Dermis blood vessel endothelial cell (primary cell): ENCODE results near the gene CCDC86. TPM values are rescaled to one million over a fixed set of nuclear protein-coding genes. Genes with fewer than 3 reads are reported as not detected.

Experiments used
- DNase-seq: peaks from one replicate; pipeline ENCODE4 v3.0.0; 2010
- total RNA-seq: library from RNA; depleted of rRNA; stranded (reverse); fragments of >200 nt; gene quantifications from 2 replicates; pipeline ENCODE4 v1.2.3, GENCODE V29; 2014

The CCDC86 gene
- total RNA-seq, 1 donor from 2014 or later: 14.0 TPM

- DNase-seq: no peak
Measured at GRCh38 chr11:60852982-60853950, 11.4 kb downstream of the CCDC86 start.

DNA sequence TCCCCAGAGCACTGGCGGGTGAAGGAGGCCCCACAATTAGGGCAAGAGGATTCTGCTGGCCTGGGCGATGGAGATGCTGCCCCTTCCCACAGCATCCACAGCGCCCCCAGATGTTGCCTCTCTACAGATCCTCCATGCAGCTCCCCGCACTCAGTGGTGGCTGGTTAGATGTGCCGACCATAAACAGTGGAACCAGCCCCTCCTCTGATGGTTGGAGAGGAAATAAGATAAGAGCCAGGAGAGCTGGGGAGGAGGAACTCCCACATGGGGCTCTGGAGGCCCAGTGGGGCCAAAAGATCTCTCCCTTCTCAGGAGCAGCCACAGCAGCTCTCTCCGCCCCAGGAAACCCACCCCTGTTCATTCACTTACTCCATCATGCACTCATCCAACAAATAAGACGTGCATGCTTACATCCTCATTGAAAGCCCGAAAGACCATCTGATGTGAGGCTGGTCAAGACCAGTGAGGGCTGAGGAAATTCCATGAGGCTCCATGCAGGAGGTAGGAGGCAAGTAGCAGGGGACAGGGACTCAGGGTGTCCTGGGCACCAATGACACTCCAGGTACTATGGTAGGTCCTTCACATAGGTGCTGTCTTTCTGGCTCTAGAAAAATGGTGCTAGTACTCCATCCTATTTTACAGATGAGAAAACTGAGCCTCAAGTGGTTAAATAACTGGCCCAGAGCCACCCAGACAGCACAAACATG, 12.4 kb downstream of the CCDC86 start:
- DNase-seq: no peak

DNA sequence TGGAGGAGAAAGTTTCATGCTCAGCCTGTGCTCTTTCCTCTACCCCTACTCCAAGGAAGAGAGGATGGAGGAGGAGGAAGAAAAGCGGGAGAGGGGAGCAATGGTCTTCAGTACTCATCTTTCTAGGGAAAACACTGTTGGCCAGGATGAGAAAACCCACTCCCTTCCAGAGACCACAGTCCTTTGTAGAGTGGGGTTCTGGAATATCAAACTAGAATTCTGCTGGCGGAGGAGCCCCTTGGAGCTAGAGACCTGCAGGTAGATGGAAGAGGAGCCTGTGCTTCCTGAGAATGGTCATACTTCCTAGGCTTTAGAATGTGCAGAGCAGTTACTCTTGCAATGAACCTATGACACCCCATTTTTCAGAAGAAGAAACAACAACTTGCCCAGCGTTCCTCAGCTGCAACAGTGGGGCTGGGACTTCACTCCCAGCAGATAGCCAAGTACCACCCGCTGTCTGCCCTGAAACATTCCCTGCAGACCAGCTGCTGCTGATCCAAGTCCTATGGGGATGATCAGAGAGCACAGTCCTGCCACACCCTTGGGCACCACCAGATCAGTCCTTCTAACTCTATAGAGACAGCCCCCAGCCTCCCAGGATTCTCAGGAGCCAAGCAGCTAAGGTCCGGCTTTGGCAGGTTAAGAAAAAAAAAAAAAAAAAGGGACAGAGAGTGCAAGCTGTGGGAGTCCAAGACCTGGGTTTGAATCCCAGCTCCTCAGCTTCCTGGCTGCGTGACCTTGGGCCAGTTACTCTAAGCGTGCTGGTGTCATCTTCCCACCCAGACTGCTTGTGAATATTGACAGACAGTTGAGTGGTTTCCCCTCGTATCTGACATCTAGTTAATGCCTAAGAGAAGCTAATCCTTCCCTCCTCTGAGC, 13.2 kb downstream of the CCDC86 start:
- no peak for DNase-seq

GRCh38 chr11:60855726-60856633, 14.1 kb downstream of the CCDC86 start, which contains the start of gene PTGDR2:
Gene PTGDR2 (minus strand): TSS chr11:60855950. CDS start chr11:60853722, 2,228 bp downstream.
- no peak for DNase-seq

- no peak for DNase-seq
Measured at GRCh38 chr11:60857378-60858232, 15.7 kb downstream of the CCDC86 start.

- no peak for DNase-seq
Measured at GRCh38 chr11:60858236-60858635, 16.3 kb downstream of the CCDC86 start.

DNA sequence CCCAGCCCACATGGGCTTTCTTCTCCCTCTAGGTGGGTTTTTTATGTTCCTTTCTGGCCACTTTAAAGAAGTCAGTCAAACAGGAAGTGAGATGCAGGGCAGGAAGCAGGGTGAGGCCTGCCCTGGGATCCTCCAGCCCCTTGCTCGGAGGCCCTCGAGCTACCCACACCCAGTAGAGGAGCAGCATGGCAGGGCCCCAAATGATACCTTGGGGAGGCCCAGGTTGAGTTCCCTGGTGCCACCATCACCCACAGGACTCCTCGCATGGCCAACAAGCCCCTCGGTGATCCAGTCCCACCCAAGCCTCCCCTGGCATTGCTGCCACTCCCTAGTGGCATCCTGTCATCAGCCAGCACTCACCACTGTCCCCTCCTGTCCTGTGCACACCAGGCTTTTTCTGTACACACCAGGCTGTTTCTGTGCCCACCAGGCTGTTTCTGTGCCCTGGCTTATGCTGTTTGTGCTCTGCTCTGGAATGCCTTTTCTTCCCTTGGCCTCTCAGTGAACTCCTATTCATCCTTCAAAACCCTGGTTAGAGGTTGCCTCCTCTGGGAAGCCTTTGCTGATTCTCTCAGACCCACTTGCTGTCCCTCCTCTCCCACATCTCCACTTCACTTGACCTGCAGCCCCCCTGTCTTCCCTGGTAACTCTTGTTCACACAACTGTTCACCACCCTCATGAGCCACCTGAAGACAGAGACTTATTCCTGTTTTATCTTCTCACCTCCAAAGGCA, 17.0 kb downstream of the CCDC86 start:
- no peak for DNase-seq

- no peak for DNase-seq
Measured at GRCh38 chr11:60859616-60860250, 17.8 kb downstream of the CCDC86 start.

GRCh38 chr11:60860943-60861342, 19.0 kb downstream of the CCDC86 start:
- peak; percentile 27 for DNase-seq

DNA sequence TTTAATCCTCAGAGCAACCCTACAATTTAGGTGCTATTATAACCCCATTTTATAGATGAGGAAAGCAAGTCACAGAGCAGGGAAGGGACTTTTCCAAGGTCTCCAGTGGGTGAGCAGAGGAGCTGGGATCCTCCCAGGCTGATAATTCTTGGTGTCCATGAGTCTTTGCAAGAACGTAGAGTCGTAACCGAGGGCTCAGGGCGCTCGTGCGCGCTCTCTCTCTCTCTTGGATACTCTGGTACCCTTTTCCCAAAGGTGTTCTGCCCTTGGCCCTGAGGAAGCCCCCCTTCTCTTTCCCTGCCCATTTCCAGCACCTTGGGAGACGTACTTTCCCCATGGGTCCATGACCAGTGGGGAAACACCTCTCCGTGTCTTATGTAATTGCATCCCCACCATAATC, 20.3 kb downstream of the CCDC86 start:
- DNase-seq: no peak

DNA sequence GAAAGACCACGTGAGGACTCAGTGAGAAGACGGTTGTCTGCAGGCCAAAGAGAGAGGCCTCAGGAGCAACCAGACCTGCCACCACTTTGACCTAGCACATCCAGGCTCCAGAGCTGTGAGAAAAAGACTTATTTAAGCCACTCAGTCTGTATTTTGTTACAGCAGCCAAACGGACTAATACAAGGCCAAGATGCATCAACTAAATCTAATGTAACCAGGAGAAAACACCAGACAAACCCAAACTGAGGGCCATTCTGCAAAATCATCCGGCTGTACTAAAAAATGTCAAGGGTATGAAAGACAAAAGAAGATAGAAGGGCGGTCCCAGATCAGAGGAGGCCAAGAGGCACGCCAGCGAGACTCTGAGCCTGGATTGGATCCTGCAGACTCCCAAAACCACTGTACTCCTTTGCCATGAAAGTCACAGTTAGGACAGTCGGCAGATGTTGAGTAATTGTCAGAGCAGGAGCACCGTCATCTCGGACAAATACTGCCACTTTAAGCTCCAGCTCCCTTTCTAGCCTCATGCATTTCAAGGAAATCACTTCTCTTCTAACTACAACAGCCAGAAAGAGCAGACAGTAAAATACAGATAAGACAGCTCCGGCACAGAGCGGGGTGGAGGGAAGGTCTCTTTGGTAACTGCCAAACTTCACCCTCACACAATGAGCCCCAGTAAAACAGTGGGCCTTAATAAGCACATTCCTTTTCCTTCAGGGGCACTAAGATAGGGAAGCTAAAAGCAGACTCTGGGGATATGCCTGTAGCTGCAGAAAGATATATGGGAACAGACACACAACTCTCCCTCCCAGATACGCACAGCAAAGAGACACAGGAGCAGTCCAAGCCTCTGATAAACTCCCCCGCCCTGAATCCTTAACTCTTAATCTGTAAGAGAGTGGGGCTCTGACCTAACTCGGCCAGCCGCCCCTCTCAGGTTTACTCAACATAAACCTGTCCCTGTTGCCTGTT, 21.9 kb downstream of the CCDC86 start:
- DNase-seq: no peak

DNA sequence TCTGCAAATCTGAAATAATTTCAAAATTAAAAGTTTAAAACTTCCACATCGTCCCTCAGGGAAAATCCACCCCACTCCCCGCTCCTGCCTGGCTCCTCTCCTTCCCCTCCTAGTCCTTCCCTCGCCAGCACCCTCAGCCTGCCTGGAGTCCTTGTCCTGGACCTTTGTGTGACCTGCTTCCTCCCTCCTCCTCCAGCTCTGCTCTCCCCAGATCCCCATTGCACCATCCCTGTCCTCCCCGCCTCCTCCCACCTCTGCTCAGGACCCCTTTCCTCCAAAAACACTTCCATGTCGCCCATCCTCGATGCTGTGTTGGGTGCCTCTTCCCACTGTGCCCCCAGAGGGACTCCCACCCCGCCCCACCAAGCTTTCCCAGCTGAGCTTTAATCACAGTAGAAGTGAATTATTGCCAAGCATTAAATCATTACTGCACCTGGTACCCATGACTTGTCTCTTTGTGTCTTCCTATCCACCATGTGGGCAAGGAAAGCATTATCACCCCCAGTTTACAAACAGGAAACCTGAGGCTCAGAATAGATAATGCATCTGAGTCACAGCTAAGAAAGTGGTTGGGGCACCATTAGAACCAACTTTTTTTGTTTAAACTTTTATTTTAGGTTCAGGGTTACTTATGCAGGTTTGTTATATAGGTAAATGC, 23.1 kb downstream of the CCDC86 start:
- no peak for DNase-seq

DNA sequence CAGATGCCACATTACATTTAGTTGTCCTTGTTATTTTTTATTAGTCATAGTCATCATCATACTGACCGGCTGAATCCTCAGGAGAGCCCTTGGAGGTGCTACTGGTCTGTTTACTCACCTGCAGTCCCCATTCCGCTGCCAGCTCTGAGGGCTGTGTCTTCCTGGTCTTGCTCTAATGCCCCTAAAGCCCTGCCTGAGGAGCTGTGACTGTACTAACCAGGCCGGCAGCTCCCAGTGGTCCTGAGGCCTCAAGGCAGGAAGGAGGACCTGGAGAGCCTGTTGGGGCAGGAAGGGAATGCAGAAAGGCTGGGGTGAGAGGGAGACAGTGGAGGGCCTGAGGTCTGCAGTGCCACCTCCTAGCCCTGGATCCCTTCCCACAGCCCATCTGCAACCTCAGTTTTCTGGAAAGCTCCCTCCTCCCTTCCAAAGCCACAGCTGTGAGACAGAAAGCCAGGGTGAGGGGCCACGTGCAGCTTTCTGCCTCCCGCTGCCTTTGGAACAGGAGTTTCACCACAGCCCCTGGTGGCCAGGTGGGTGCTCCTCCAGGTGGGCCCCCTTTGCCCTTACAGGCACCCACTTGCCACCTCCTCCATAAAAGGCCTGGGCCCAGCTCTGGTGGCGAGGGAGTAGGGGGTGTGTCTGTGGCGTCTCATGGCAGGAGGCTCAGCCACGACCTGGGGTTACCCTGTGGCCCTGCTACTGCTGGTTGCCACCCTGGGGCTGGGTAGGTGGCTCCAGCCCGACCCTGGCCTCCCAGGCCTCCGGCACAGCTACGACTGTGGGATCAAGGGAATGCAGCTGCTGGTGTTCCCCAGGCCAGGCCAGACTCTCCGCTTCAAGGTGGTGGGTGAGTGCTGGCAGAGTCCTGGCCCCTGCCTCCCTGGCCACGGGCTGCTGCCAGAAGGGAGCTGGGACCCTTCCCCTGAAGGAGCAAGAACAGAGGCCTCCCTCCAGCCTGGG, 25.3 kb downstream of the CCDC86 start, which contains the start of gene ZP1:
Gene ZP1 (plus strand): TSS at position 632 of the 960 bp plus-strand sequence. CDS start 20 bp downstream, at position 652.
- no peak for DNase-seq

DNA sequence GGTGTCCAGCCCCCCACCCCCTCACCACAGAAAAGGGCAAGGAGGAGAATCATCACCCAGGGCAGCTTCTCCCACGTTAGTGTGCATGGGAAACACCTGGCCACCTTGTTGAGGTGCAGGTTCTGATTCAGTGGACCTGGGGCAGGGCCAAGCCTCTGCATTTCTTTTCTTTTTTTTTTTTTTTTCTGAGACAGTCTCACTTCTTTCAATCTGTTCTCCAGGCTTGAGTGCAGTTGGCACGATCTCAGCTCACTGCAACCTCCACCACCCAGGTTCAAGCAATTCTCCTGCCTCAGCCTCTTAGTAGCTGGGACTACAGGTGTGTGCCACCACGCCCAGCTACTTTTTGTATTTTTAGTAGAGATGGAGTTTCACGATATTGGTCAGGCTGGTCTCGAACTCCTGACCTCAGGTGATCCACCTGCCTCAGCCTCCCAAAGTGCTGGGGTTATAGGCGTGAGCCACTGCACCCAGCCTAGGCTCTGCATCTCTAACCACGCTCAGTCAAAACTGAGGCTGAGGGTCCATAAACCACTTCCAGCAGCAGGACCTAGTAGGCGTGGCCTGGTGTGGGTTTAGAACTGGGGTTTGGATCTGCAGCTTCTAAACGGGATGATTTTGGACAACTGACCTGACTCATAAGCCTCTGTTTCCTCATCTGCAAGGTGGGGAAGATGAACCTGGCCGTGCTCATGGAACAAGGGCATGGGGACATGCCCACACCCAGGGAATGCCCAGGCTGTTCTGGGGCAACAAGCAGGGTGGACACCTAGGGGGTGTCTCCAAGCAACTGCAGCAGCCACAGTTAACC, 26.2 kb downstream of the CCDC86 start:
- no peak for DNase-seq
